ENCODE measurements around the gene ZNF280B. TPM values are rescaled to one million over a fixed set of nuclear protein-coding genes. Genes with fewer than 3 reads are reported as not detected.
A peak's percentile ranks its signal among the peaks of the same experiment; 100 is the strongest.
"Not testable (repeated sequence)": the region's sequence is repeated elsewhere in the genome, so short reads cannot be mapped to it uniquely, and the experiment has no call there.

ZNF280B gene
- total RNA-seq, 1 experiment from 2014 or later: not detected

- no TSS peak for BruUV-seq (replicated peaks)
- POLR2A ChIA-PET: no interaction called here
- CTCF ChIA-PET: interaction anchor here (0.6 kb wide), 4 partner anchors 11 to 158 kb away, joined by 3 to 5 read pairs (median 5); no protein-coding TSS in a partner anchor
- H3K27me3 Mint-ChIP-seq (ENCODE audit: insufficient read depth, unreplicated experiment): peaks cover 43% of the 10 kb centered on the region
- no peak overlapping the region for H3K4me3 Mint-ChIP-seq (ENCODE audit: unreplicated experiment)
- intact Hi-C loops (cut with micrococcal nuclease): no loop called here
- H3K9me3 Mint-ChIP-seq (ENCODE audit: unreplicated experiment): peaks cover 8% of the 10 kb centered on the region
- H3K27ac Mint-ChIP-seq (ENCODE audit: low read depth, unreplicated experiment): no peak overlapping the region
- no peak for TF ChIP-seq CTCF (IDR thresholded peaks at IDR 0.05; ENCODE audit: unreplicated experiment)
- no peaks in the 10 kb centered on the region for H3K36me3 Mint-ChIP-seq (ENCODE audit: insufficient read depth, unreplicated experiment)
- DNase-seq (ENCODE audit: unreplicated experiment): peak; percentile 11
- H3K4me1 Mint-ChIP-seq (ENCODE audit: insufficient read depth, unreplicated experiment): no peaks in the 10 kb centered on the region
Observed at GRCh38 chr22:22446517-22446916, 62.0 kb downstream of the ZNF280B start.

GRCh38 chr22:22444007-22444589, 64.4 kb downstream of the ZNF280B start:
- POLR2A ChIA-PET: not testable (repeated sequence)

GRCh38 chr22:22442928-22443709, 65.4 kb downstream of the ZNF280B start:
- Mint-ChIP-seq H3K9me3 (ENCODE audit: unreplicated experiment) (peaks cover 8% of the 10 kb centered on the region), H3K36me3 (ENCODE audit: insufficient read depth, unreplicated experiment) (no peaks in the 10 kb centered on the region), H3K27me3 (ENCODE audit: insufficient read depth, unreplicated experiment) (peaks cover 40% of the 10 kb centered on the region), H3K4me3 (ENCODE audit: unreplicated experiment) (no peak overlapping the region), H3K27ac (ENCODE audit: low read depth, unreplicated experiment) (no peak overlapping the region), H3K4me1 (ENCODE audit: insufficient read depth, unreplicated experiment) (no peaks in the 10 kb centered on the region)
- ChIA-PET CTCF (interaction anchor here (0.5 kb wide), 1 partner anchor 9 kb away, joined by 3 read pairs; no protein-coding TSS in a partner anchor), POLR2A (no interaction called here)
- no TSS peak for BruUV-seq (replicated peaks)
- TF ChIP-seq CTCF (IDR thresholded peaks at IDR 0.05; ENCODE audit: unreplicated experiment): no peak
- intact Hi-C loops (cut with micrococcal nuclease): no loop called here
- no peak for DNase-seq (ENCODE audit: unreplicated experiment)

More at GRCh38 chr22:22444007-22444589, 64.4 kb downstream of the ZNF280B start:
- CTCF ChIA-PET; BruUV-seq (replicated peaks); H3K4me3 Mint-ChIP-seq (ENCODE audit: unreplicated experiment); intact Hi-C loops (cut with micrococcal nuclease); H3K36me3 Mint-ChIP-seq (ENCODE audit: insufficient read depth, unreplicated experiment); DNase-seq (ENCODE audit: unreplicated experiment); H3K4me1 Mint-ChIP-seq (ENCODE audit: insufficient read depth, unreplicated experiment); H3K9me3 Mint-ChIP-seq (ENCODE audit: unreplicated experiment); H3K27ac Mint-ChIP-seq (ENCODE audit: low read depth, unreplicated experiment): not testable (repeated sequence)
- peaks cover 38% of the 10 kb centered on the region for H3K27me3 Mint-ChIP-seq (ENCODE audit: insufficient read depth, unreplicated experiment)

GRCh38 chr22:22441626-22442025, 66.9 kb downstream of the ZNF280B start:
- H3K4me3 Mint-ChIP-seq (ENCODE audit: unreplicated experiment); H3K27ac Mint-ChIP-seq (ENCODE audit: low read depth, unreplicated experiment); H3K36me3 Mint-ChIP-seq (ENCODE audit: insufficient read depth, unreplicated experiment); DNase-seq (ENCODE audit: unreplicated experiment); H3K9me3 Mint-ChIP-seq (ENCODE audit: unreplicated experiment); CTCF ChIA-PET; H3K4me1 Mint-ChIP-seq (ENCODE audit: insufficient read depth, unreplicated experiment); BruUV-seq (replicated peaks); intact Hi-C loops (cut with micrococcal nuclease); POLR2A ChIA-PET: not testable (repeated sequence)
- H3K27me3 Mint-ChIP-seq (ENCODE audit: insufficient read depth, unreplicated experiment): peaks cover 42% of the 10 kb centered on the region

GRCh38 chr22:22440188-22440587, 68.4 kb downstream of the ZNF280B start:
- intact Hi-C loops (cut with micrococcal nuclease): no loop called here
- TF ChIP-seq CTCF (IDR thresholded peaks at IDR 0.05; ENCODE audit: unreplicated experiment): no peak
- BruUV-seq (replicated peaks): no TSS peak
- ChIA-PET CTCF (interaction anchor here (0.9 to 2.6 kb wide), 4 partner anchors 8 to 24 kb away, joined by 3 to 8 read pairs (median 6); no protein-coding TSS in a partner anchor), POLR2A (no interaction called here)
- Mint-ChIP-seq H3K9me3 (ENCODE audit: unreplicated experiment) (peaks cover 8% of the 10 kb centered on the region), H3K27me3 (ENCODE audit: insufficient read depth, unreplicated experiment) (peaks cover 42% of the 10 kb centered on the region), H3K4me1 (ENCODE audit: insufficient read depth, unreplicated experiment) (no peaks in the 10 kb centered on the region), H3K4me3 (ENCODE audit: unreplicated experiment) (no peak overlapping the region), H3K36me3 (ENCODE audit: insufficient read depth, unreplicated experiment) (no peaks in the 10 kb centered on the region), H3K27ac (ENCODE audit: low read depth, unreplicated experiment) (no peak overlapping the region)
- no peak for DNase-seq (ENCODE audit: unreplicated experiment)

Data from MCF 10A (cell line).